ENCODE measurements around the gene ZNF37A.
"Not testable (repeated sequence)": the region's sequence is repeated elsewhere in the genome, so short reads cannot be mapped to it uniquely, and the experiment has no call there.

Gene ZNF37A

GRCh38 chr10:38093318-38093717 lies 819 bp upstream of the ZNF37A start:
- peaks cover 16% of the 10 kb centered on the region for H3K36me3 ChIP-seq (ENCODE audit: control insufficient read depth, insufficient read depth, low read length)
- not testable (repeated sequence) for H3K4me3 ChIP-seq (ENCODE audit: insufficient read depth, low read depth, low read length); H3K27ac ChIP-seq (ENCODE audit: insufficient read depth, low read depth, low read length, poor library complexity, severe bottlenecking); H3K27me3 ChIP-seq (ENCODE audit: control insufficient read depth, insufficient read depth, low read length, poor library complexity, severe bottlenecking); H3K9me3 ChIP-seq (ENCODE audit: control insufficient read depth, low read length); H3K4me1 ChIP-seq (ENCODE audit: control insufficient read depth, insufficient read depth, low read length)
- WGBS, 2 experiments: 91 to 93% methylated on average over 15 of the region's 15 CpGs

GRCh38 chr10:38093816-38094157 lies 350 bp upstream of the ZNF37A start:
- no peak overlapping the region for H3K27ac ChIP-seq (ENCODE audit: insufficient read depth, low read depth, low read length, poor library complexity, severe bottlenecking)
- no peaks in the 10 kb centered on the region for H3K4me1 ChIP-seq (ENCODE audit: control insufficient read depth, insufficient read depth, low read length)
- no peaks in the 10 kb centered on the region for H3K27me3 ChIP-seq (ENCODE audit: control insufficient read depth, insufficient read depth, low read length, poor library complexity, severe bottlenecking)
- 51 to 55% methylated on average over 15 to 16 of the region's 16 CpGs for WGBS, 2 experiments
- H3K4me3 ChIP-seq (ENCODE audit: insufficient read depth, low read depth, low read length): peak overlapping the region; percentile 62
- peaks cover 16% of the 10 kb centered on the region for H3K36me3 ChIP-seq (ENCODE audit: control insufficient read depth, insufficient read depth, low read length)
- no peaks in the 10 kb centered on the region for H3K9me3 ChIP-seq (ENCODE audit: control insufficient read depth, low read length)

- peaks cover 3% of the 10 kb centered on the region for H3K9me3 ChIP-seq (ENCODE audit: control insufficient read depth, low read length)
- peaks cover 16% of the 10 kb centered on the region for H3K36me3 ChIP-seq (ENCODE audit: control insufficient read depth, insufficient read depth, low read length)
- WGBS, 2 experiments: 81 to 87% methylated on average over 21 of the region's 21 CpGs
- H3K4me1 ChIP-seq (ENCODE audit: control insufficient read depth, insufficient read depth, low read length): no peaks in the 10 kb centered on the region
- H3K4me3 ChIP-seq (ENCODE audit: insufficient read depth, low read depth, low read length): peak overlapping the region; percentile 62
- H3K27ac ChIP-seq (ENCODE audit: insufficient read depth, low read depth, low read length, poor library complexity, severe bottlenecking): no peak overlapping the region
- no peaks in the 10 kb centered on the region for H3K27me3 ChIP-seq (ENCODE audit: control insufficient read depth, insufficient read depth, low read length, poor library complexity, severe bottlenecking)
Measured at GRCh38 chr10:38094927-38095574, 914 bp downstream of the ZNF37A start.

- Histone ChIP-seq H3K4me1 (ENCODE audit: control insufficient read depth, insufficient read depth, low read length) (no peaks in the 10 kb centered on the region), H3K4me3 (ENCODE audit: insufficient read depth, low read depth, low read length) (no peak overlapping the region), H3K27ac (ENCODE audit: insufficient read depth, low read depth, low read length, poor library complexity, severe bottlenecking) (no peak overlapping the region), H3K36me3 (ENCODE audit: control insufficient read depth, insufficient read depth, low read length) (peaks cover 14% of the 10 kb centered on the region), H3K27me3 (ENCODE audit: control insufficient read depth, insufficient read depth, low read length, poor library complexity, severe bottlenecking) (no peaks in the 10 kb centered on the region), H3K9me3 (ENCODE audit: control insufficient read depth, low read length) (peaks cover 6% of the 10 kb centered on the region)
- WGBS, 2 experiments: 40% methylated on average over 1 of the region's 1 CpG; no CpG with 5 or more reads in 1 of the 2 experiments
Measured at GRCh38 chr10:38102880-38103279, 8.7 kb downstream of the ZNF37A start.

GRCh38 chr10:38103756-38104155 lies 9.6 kb downstream of the ZNF37A start:
- Histone ChIP-seq H3K4me3 (ENCODE audit: insufficient read depth, low read depth, low read length) (no peak overlapping the region), H3K27me3 (ENCODE audit: control insufficient read depth, insufficient read depth, low read length, poor library complexity, severe bottlenecking) (no peaks in the 10 kb centered on the region), H3K9me3 (ENCODE audit: control insufficient read depth, low read length) (peaks cover 9% of the 10 kb centered on the region), H3K27ac (ENCODE audit: insufficient read depth, low read depth, low read length, poor library complexity, severe bottlenecking) (no peak overlapping the region), H3K36me3 (ENCODE audit: control insufficient read depth, insufficient read depth, low read length) (peaks cover 14% of the 10 kb centered on the region), H3K4me1 (ENCODE audit: control insufficient read depth, insufficient read depth, low read length) (no peaks in the 10 kb centered on the region)
- 90 to 91% methylated on average over 3 of the region's 3 CpGs for WGBS, 2 experiments

GRCh38 chr10:38112159-38112558 lies 18.0 kb downstream of the ZNF37A start:
- no peaks in the 10 kb centered on the region for H3K27me3 ChIP-seq (ENCODE audit: control insufficient read depth, insufficient read depth, low read length, poor library complexity, severe bottlenecking)
- H3K27ac ChIP-seq (ENCODE audit: insufficient read depth, low read depth, low read length, poor library complexity, severe bottlenecking): no peak overlapping the region
- H3K36me3 ChIP-seq (ENCODE audit: control insufficient read depth, insufficient read depth, low read length): peaks cover 22% of the 10 kb centered on the region
- no peak overlapping the region for H3K4me3 ChIP-seq (ENCODE audit: insufficient read depth, low read depth, low read length)
- H3K4me1 ChIP-seq (ENCODE audit: control insufficient read depth, insufficient read depth, low read length): no peaks in the 10 kb centered on the region
- peaks cover 7% of the 10 kb centered on the region for H3K9me3 ChIP-seq (ENCODE audit: control insufficient read depth, low read length)
- WGBS, 2 experiments: 97 to 100% methylated on average over 2 of the region's 2 CpGs

GRCh38 chr10:38118072-38118807 lies 24.1 kb downstream of the ZNF37A start:
- Histone ChIP-seq H3K27ac (ENCODE audit: insufficient read depth, low read depth, low read length, poor library complexity, severe bottlenecking) (no peak overlapping the region), H3K4me3 (ENCODE audit: insufficient read depth, low read depth, low read length) (no peak overlapping the region), H3K36me3 (ENCODE audit: control insufficient read depth, insufficient read depth, low read length) (peaks cover 37% of the 10 kb centered on the region), H3K27me3 (ENCODE audit: control insufficient read depth, insufficient read depth, low read length, poor library complexity, severe bottlenecking) (no peaks in the 10 kb centered on the region), H3K4me1 (ENCODE audit: control insufficient read depth, insufficient read depth, low read length) (no peaks in the 10 kb centered on the region), H3K9me3 (ENCODE audit: control insufficient read depth, low read length) (peaks cover 20% of the 10 kb centered on the region)
- 90% methylated on average over 2 to 3 of the region's 3 CpGs for WGBS, 2 experiments

GRCh38 chr10:38119038-38119437 lies 24.9 kb downstream of the ZNF37A start:
- H3K27ac ChIP-seq (ENCODE audit: insufficient read depth, low read depth, low read length, poor library complexity, severe bottlenecking): no peak overlapping the region
- H3K36me3 ChIP-seq (ENCODE audit: control insufficient read depth, insufficient read depth, low read length): peaks cover 37% of the 10 kb centered on the region
- peaks cover 24% of the 10 kb centered on the region for H3K9me3 ChIP-seq (ENCODE audit: control insufficient read depth, low read length)
- WGBS, 2 experiments: 75 to 90% methylated on average over 1 of the region's 1 CpG
- H3K4me3 ChIP-seq (ENCODE audit: insufficient read depth, low read depth, low read length): no peak overlapping the region
- H3K27me3 ChIP-seq (ENCODE audit: control insufficient read depth, insufficient read depth, low read length, poor library complexity, severe bottlenecking): no peaks in the 10 kb centered on the region
- H3K4me1 ChIP-seq (ENCODE audit: control insufficient read depth, insufficient read depth, low read length): no peaks in the 10 kb centered on the region

GRCh38 chr10:38127812-38128211 lies 33.7 kb downstream of the ZNF37A start:
- no peaks in the 10 kb centered on the region for H3K27me3 ChIP-seq (ENCODE audit: control insufficient read depth, insufficient read depth, low read length, poor library complexity, severe bottlenecking)
- H3K36me3 ChIP-seq (ENCODE audit: control insufficient read depth, insufficient read depth, low read length): no peaks in the 10 kb centered on the region
- no peak overlapping the region for H3K4me3 ChIP-seq (ENCODE audit: insufficient read depth, low read depth, low read length)
- peaks cover 5% of the 10 kb centered on the region for H3K9me3 ChIP-seq (ENCODE audit: control insufficient read depth, low read length)
- H3K4me1 ChIP-seq (ENCODE audit: control insufficient read depth, insufficient read depth, low read length): no peaks in the 10 kb centered on the region
- WGBS, 2 experiments: 89% methylated on average over 2 of the region's 2 CpGs
- H3K27ac ChIP-seq (ENCODE audit: insufficient read depth, low read depth, low read length, poor library complexity, severe bottlenecking): no peak overlapping the region

GRCh38 chr10:38143587-38143986 lies 49.5 kb downstream of the ZNF37A start:
- no peak overlapping the region for H3K4me3 ChIP-seq (ENCODE audit: insufficient read depth, low read depth, low read length)
- H3K27ac ChIP-seq (ENCODE audit: insufficient read depth, low read depth, low read length, poor library complexity, severe bottlenecking): no peak overlapping the region
- WGBS, 2 experiments: 81 to 88% methylated on average over 1 of the region's 1 CpG
- H3K27me3 ChIP-seq (ENCODE audit: control insufficient read depth, insufficient read depth, low read length, poor library complexity, severe bottlenecking): no peaks in the 10 kb centered on the region
- H3K36me3 ChIP-seq (ENCODE audit: control insufficient read depth, insufficient read depth, low read length): no peaks in the 10 kb centered on the region
- no peaks in the 10 kb centered on the region for H3K4me1 ChIP-seq (ENCODE audit: control insufficient read depth, insufficient read depth, low read length)
- peaks cover 18% of the 10 kb centered on the region for H3K9me3 ChIP-seq (ENCODE audit: control insufficient read depth, low read length)

All from ectodermal cell (in vitro differentiated cells).